Fibroblast of gingiva (primary cell): Measurements from ENCODE around the gene MKRN1.
"Not testable (repeated sequence)": the region's sequence is repeated elsewhere in the genome, so short reads cannot be mapped to it uniquely, and the experiment has no call there.

Experiments
- DNase-seq: peaks from one replicate; pipeline ENCODE4 v3.0.0-alpha.2; 2011; ENCODE audit warnings: low read depth

Gene MKRN1

DNA sequence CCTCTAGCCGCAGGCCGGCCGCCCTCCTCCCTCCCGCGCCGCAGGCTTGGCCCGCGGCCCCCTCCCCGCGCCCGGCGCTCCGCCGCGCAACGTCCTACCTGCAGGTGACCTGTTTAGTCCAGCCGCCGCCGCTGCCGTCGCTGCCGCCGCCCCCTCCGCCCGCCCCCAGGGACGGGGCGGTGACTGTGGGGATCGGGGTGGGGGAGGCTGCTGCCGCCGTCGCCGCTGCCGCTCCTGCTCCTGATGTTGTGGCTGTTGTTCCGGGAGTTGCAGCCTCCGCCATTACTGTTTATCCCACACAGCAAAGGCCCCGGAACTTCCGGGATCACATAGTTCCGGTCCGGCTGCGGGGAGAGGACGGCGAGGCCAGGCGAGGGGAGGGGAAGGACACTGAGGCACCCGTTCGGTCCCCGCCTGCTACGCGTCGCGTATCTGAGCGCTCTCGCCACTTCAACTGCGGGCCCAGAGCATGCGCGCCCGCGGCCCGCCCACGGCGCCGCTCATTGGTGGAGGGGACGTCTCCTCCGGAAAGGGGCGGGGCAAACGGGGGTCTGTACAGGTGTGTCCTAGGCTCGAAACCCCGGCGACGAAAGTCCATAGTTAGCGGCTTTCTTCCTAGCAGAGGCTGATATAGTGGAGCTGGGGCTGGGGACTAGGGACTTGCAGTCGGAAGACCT lies at the start of gene MKRN1:
Gene MKRN1 (minus strand): TSS at position 444 of the 677 bp plus-strand sequence. CDS start 161 bp downstream, at position 283.
- DNase-seq: peak; percentile 91

DNA sequence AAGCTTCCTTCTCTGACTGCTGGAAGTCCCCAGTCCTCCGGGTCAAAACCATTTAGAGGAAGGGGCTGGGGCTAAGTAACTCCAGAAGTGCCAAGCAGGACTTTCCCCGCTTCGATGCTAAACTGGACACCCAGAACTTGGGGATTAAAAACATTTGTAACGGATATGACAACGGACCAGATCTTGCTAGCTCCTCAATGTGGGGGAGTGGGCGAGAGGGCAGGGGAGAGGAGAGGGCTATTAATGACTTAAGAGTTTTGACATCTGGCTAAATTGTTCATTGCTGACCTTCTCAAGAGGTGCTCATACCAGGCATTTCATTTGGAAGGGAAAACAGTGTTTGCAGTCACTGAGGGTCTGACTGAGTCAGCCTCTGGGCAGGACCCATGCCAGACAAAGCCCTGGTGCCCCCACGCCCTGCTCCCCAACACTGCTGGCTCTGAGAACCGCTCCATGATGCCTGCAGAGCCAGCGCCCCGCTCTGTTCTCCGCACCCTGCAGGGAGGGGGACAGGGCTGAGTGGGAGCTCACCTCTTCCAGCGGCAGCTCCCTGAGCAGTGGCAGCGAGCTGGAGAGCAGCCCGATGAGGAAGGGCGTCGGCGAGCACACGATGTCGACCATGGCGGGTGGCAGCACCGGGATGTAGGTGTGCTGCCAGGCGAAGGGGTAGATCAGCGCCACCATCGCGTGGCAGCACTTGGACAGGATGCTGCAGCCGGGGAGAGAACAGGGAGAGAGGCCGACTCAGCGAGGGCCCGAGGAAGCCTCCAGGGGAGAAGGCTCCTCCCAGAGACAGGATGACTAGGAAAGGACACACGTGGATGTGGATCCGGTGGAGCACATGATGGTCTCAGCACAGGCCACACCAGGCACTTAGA lies 47.7 kb upstream of the MKRN1 start:
- DNase-seq: no peak

DNA sequence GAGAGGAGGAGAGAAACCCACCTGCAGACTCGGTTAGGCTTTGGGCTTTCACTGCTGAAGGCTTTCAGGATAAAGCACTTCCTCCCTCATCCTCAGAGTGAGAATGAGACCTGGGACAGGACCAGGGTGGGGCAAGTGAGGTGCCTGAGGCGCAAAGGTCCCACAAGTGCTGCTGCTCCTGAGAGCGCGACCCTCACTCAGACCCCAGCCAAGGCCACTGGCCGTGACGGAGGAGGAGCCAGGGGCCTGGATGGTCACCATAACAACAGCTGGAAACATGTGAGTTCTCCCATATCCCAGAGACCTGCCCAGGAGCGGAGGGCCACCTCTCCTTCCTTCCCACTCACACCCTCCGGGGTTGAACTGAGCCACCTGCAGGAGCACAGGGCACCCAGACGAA lies 46.9 kb upstream of the MKRN1 start:
- no peak for DNase-seq

GRCh38 chr7:140525743-140526142 lies 46.4 kb upstream of the MKRN1 start:
- no peak for DNase-seq

GRCh38 chr7:140521421-140521820 lies 42.1 kb upstream of the MKRN1 start:
- no peak for DNase-seq

GRCh38 chr7:140519007-140519399 lies 39.7 kb upstream of the MKRN1 start:
- DNase-seq: no peak

GRCh38 chr7:140518370-140519006 lies 39.2 kb upstream of the MKRN1 start:
- no peak for DNase-seq

- peak; percentile 87 for DNase-seq
Observed at GRCh38 chr7:140517546-140518369, 38.5 kb upstream of the MKRN1 start.

GRCh38 chr7:140512317-140513000 lies 33.2 kb upstream of the MKRN1 start:
- DNase-seq: no peak

DNA sequence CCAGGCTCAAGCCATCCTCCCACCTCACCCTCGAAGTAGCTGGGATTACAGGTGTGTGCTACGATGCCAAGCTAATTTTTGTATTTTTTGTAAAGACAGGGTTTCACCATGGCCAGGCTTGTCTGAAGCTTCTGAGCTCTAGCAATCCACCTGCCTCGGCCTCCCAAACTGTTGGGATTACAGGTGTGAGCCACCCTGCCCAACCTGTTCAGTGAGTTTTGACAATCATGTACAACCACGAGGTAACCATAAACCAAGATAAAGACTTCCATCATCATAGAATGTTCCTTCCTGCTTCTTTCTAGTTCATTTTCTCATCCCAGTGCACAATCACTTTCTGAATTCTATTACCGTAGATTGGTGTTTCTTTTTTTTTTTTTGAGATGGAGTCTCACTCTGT lies 30.5 kb upstream of the MKRN1 start:
- DNase-seq: no peak

DNA sequence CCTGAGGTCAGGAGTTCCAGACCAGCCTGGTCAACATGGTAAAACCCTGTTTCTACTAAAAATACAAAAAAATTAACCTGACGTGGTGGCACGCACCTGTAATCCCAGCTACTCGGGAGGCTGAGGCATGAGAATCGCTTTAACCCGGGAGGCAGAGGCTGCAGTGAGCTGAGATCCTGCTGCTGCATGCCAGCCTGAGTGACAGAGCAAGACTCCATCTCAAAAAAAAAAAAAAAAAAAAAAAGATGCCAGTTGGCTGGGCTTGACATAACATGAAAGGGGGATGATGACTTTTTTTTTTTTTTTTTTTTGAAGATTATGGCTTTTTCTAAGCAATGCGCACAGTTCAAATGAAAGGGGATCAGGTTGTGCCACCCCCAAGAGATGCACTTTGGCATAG lies 28.3 kb upstream of the MKRN1 start:
- DNase-seq: not testable (repeated sequence)

DNA sequence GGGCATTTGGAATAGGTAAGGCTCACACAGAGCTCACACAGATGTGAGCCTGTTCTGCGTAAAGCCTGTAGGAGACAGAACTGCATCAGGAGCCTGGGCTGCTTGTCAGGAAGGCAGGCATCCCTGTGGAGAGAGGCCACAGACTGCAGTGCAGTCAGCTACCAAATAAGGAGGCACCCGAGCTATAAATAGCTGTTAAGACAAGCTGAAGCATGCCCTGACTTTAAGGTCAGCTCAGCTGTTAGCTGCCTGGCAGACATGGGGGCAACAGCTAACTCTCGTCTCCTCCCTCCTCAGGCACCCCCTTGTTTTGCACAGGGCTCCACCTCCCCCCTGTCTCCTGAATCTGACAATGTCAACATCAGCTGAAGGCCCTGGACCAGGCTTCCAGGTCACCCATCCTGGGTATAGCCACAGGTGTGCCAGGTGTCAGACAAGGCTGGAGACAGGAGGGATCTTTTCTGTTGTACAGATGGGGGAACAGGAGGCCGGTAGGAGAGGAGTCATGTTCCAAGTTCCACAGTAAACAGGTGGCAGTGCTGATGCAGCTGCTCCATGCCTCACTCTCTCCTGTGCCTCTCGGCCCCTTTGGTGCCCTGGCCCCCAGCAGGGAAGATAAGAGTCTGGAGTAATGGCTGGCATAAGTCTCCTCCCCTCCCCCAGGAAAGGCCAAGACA lies 27.6 kb upstream of the MKRN1 start:
- DNase-seq: peak; percentile 34

DNA sequence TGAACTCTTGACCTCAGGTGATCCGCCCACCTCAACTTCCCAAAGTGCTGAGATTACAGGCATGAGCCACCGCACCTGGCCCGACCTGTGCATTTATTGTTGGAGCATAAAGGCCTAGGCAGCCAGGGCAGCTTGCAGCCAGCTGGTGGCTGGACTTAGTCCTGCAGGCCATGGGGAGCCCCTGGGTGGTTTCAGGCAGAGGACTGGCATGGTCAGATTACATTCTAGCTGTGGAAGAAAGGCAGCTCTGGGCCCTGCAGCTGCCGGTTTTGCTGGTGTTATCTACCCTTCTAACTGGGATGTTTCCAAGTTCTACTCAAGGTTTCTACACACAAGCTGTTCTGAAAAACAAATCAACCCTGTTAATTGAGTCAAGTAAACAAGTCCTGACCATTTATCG lies 22.7 kb upstream of the MKRN1 start:
- DNase-seq: no peak

DNA sequence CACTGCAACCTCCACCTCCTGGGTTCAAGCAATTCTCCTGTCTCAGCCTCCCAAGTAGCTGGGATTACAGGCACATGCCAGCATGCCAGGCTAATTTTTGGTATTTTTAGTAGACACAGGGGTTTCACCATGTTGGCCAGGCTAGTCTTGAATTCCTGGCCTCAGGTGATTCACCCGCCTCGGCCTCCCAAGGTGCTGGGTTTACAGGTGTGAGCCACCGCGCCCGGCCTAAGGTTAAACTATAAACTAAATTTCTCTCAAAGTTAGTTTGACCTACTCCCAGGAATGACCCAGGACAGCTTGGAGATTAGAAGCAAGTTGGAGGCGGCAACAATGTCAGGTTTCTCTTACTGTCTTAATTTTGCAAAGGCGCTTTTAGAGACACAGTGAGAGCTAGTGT lies 18.5 kb upstream of the MKRN1 start:
- not testable (repeated sequence) for DNase-seq

GRCh38 chr7:140497241-140497769 lies 18.0 kb upstream of the MKRN1 start:
- DNase-seq: no peak

GRCh38 chr7:140495514-140496097 lies 16.3 kb upstream of the MKRN1 start:
- no peak for DNase-seq

- no peak for DNase-seq
Observed at GRCh38 chr7:140494867-140495266, 15.6 kb upstream of the MKRN1 start.

GRCh38 chr7:140489026-140489359 lies 9.7 kb upstream of the MKRN1 start:
- no peak for DNase-seq

DNA sequence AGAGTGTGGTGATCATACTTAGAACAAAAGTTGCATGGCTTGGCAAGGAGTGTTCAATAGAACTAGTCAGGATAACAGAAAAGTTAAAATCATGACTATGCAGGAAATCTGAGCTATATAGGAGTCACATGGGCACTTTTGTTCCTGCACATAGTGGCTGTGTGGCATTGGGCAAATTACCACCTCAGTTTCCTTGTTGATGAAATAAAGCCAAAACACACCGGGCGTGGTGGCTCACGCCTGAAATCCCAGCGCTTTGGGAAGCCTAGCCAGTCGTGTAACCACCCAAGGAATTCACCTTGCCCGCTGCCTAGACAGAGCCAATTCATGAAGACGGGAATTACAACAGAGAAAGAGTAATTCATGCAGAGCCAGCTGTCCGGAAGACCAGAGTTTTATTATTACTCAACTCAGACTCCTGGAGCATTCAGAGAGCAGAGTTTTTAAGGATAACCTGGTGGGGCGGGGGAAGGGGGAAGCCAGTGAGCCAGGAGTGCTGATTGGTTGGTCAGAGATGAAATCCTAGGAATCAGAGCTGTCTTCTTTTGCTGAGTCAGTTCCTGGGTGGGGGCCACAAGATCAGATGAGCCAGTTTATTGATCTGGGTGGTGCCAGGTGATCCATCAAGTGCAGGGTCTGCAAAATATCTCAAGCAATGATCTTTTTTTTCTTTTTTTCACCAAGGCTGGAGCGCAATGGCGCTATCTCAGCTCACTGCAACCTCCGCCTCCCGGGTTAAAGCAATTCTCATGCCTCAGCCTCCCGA lies 6.4 kb upstream of the MKRN1 start:
- DNase-seq: no peak
